NCI-H128 (cell line): ENCODE data around the gene ABLIM1.

Source experiments
- DNase-seq: peaks from one replicate; lab custom pipeline; 2025; ENCODE audit not compliant: unreplicated experiment; lab: John Stamatoyannopoulos, UW

ABLIM1 gene

DNA sequence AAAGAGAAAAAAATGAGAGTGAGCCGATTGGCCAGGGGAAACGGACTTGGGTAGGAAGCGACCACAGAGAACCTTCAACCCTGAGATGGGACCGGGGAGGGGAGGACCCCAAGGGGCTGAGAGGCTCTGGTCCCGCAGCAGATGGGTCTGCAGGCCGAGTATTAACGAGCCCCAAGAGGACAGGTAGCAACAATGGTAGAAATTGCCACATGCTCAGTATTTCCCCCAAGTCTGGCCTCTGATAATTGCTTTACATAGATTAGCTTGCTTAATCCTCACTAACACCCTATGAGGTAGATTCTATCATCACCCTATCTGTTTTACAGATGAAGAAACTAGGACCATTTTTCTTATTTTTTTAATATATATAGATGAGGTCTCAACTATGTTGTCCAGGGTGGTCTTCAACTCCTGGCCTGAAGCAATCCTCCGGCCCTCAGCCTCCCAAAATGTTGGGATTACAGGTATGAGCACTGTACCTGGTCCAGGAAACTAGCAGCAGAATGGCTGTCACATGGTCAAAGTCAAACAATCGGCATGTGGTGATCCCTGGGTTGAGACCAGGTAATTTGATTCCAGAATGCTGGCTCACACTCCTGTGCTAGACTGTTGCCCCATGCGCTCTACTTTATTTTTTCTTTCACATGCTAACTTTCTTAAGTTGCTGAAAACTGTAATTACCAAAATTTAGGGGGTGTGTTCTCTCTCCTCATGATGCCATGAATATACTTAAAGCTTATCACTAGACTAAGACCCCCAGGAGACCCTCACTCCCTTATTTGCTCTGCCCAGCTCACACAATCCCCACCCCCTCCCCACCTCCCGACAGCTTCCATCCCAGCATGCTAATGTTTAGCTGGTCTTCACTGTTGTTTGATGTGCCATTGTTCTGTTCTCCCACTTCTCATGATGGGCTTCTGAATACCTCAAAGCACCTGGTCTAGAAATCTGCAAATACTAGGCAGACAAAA lies 185.9 kb downstream of the ABLIM1 start:
- DNase-seq: no peak

- DNase-seq: no peak
These were observed 186.8 kb downstream of the ABLIM1 start for GRCh38 chr10:114470956-114471905.

GRCh38 chr10:114470361-114470760 lies 187.7 kb downstream of the ABLIM1 start:
- no peak for DNase-seq

DNA sequence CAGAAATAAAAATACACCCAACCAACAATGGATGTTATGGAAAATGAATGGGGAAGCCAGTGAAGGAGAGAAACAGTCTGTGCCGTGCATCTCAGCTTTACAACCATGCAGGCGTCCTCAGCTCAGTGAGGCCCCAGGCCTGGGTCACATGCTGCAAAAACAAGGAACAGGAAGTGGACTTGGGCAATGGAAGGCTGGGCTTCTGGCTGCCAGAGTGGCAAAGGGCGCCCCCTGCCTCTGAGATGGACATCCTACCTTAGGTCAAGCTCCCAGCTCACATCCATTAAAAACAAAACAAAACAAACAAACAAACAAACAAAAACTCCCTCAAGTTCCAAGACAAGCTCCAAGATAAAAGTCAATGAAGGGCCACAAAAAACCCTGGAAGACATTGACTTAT lies 199.1 kb downstream of the ABLIM1 start:
- no peak for DNase-seq

- DNase-seq: no peak
These were observed 199.7 kb downstream of the ABLIM1 start for GRCh38 chr10:114458216-114458920.

GRCh38 chr10:114453576-114453975 lies 204.5 kb downstream of the ABLIM1 start:
- no peak for DNase-seq

DNA sequence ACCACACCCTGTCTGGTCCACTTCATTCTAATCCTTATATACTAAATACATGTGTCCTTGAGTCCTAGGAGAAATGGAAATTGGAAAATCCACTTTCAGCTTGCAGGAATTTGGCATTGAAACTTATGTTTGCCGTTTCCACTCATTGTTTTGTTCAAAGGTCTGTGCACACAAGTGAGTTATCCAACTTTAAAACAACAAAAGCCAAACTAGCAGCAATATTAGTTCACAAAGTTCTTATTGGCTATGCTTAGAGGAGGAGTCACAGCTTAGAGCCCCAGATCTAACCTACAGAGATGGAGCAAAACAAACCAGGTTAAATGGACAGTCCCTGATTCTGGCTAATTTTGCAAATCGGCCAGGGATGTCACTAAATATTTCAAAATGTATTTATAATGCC lies 209.2 kb downstream of the ABLIM1 start:
- no peak for DNase-seq

GRCh38 chr10:114445332-114445731 lies 212.7 kb downstream of the ABLIM1 start:
- DNase-seq: no peak

DNA sequence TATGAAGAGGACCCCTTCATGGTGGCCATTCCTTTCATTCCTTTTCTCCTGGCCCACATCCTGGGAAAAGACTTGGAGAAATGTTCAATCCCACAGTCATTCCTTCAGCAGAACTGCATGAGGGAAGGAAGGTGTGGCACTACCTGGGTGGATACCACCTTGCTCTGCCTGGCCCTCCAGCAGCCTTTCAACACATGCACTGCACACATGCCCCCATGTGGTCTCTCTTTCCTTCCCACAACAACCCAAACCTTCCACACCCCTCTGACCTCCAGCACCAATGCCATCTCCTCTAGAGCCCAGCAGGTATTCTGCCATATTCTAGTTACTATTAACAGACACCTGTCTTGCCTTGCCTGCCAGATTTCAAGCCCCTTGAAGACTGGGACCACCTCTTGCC lies 213.3 kb downstream of the ABLIM1 start:
- no peak for DNase-seq

DNA sequence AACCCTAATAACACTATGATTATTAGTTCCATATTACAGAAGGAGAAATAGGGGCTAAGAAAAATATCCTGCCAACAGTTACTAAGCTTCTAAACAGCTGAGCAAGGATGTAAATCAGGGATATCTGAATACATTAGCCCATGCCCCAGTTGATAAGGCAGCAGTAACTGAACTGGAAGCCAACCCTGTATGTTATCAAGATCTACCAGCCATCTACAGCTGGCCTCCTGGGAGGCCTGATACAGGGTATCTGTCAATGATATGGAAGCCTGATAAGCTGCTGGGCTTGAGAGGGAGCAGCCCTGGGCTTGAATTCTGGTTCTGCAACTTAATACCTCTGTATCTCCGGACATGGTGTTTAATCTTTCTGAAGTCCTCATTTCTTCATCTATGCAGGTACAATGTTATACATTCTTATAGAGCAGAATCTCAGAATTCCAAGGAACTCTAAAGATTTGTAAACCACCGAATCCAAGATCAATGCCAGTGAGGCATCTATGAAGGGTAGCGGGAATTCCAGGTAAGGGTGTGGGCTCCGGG lies 215.9 kb downstream of the ABLIM1 start:
- no peak for DNase-seq

DNA sequence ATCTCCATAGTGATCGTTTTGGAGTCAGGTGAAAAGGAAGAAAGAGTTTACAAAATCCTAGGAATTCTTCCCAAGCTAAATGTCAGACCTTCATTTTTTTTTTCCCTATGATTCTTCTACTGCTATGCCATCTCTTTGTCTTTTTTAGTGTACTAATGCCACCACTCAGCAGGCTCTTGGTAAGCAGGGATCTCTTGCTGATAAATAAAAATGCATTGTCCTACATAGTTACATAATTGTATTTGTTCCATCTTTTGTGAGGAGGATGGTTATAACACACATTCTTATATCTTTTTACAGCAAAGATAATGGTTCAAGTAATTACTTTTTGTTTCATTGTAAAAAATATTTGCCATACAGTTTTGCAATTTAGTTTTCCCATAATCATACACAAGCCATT lies 217.0 kb downstream of the ABLIM1 start:
- no peak for DNase-seq

- DNase-seq: no peak
These were observed 220.4 kb downstream of the ABLIM1 start for GRCh38 chr10:114437473-114438292.

DNA sequence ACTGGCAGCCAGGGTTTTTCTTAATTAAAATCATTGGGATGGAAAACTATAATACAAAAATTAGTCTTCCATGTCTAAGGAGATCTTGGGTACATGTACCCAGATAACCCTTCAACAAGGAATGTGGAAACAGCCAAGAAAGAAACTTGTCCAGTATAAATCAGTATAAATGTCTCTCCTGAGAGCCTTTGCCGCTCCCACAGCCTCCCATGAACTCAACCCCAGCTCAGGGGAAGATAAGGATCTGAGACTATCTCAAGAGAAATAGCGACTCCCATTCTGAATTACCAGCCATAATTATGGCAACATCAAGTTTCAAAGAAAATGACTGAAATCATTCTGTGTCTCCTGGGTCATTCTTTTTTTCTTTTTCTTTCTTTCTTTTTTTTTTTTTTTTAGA lies 221.1 kb downstream of the ABLIM1 start:
- no peak for DNase-seq

GRCh38 chr10:114432566-114433093 lies 225.4 kb downstream of the ABLIM1 start:
- DNase-seq: no peak

- no peak for DNase-seq
These were observed 226.5 kb downstream of the ABLIM1 start for GRCh38 chr10:114431414-114432135.

DNA sequence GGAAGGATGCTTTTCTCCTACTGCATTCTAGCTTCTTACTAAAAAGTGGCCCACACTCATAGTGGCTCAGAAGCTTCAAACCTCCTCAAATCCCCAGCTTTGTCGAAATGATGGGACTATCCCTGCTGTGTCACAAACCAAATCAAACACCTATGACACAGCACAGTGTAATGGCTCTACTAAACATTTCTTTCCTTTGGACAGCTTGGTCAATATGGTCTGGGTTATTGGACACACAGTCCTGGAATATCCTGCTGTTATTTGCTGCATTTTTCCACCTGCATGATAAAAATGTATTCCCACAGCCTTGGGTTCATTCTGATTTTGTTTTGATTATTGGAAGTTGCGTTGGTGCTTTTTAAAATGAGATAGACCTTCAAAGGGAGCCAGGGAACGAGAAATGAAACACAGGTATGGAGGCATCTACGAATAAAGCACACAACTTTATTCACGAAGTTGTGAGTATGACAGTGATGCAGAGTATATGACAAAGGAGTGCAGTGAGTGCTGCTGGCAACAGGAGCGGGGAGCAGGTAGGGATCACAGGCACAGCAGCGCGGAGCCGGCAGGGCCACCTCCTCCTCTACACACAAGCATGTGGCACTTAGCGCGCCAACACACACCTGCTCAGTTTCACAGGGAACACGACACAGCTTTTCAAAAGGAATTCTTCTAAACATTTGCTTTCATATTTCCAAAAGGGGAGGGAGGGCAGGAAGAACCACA lies 227.2 kb downstream of the ABLIM1 start:
- DNase-seq: no peak

DNA sequence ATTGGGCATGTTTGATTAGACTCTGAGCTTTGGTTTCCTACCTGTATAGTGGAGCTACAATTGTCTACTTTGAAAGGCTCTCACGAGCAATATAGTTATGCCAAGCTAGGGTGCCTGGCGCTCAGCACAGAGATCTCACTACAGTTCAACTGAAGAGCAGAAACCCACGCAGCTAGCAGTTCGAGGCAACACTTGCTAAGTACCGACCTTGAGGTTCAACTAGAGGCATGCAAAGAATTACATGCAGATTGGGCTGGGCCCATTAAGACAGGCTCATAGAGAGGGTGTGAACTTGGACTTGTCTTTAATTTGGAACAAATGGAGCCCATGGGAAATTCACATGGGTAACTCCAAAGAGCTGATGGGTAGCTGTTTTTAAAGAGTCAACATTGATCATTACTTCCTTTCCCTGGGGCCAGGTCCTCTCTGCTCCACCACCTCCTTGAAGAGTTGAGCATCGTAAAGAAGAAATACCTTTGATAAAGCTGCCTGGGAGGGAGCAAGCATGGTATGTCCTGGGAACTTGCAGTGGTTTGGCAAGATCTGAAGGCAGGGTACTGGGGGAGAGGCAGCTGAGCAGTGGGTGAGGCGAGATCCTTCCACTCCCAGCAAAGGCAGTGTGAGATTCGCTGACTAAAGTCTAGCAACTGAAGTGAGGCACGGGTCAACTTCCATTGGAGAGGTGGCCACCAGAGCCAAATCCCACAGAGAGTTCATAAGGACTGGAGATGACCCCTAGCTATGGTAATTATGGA lies 228.3 kb downstream of the ABLIM1 start:
- no peak for DNase-seq
